Right lung (tissue), 5 donors: ENCODE measurements around the gene CTSO. TPM values are rescaled to one million over a fixed set of nuclear protein-coding genes. Genes with fewer than 3 reads are reported as not detected.
"Not testable (repeated sequence)": the region's sequence is repeated elsewhere in the genome, so short reads cannot be mapped to it uniquely, and the experiment has no call there.

Source experiments
- DNase-seq, 2 donors: peaks; one replicate each; pipeline ENCODE4 v3.0.0-alpha.2; 2013
- polyA plus RNA-seq, 5 donors: library from polyadenylated mRNA; unstranded; fragments of 120-200 nt; gene quantifications; one replicate each; pipeline versions ENCODE4 v1.2.1 to v1.2.3, GENCODE V29; 2013; ENCODE audit warnings: inconsistent platforms in 1 of 5, low replicate concordance in 1 of 5; ENCODE audit not compliant: insufficient read length in 5 of 5, insufficient read depth in 1 of 5

Gene CTSO
- polyA plus RNA-seq, 5 donors: 49.5 to 67.1 (median 65.0) TPM

DNA sequence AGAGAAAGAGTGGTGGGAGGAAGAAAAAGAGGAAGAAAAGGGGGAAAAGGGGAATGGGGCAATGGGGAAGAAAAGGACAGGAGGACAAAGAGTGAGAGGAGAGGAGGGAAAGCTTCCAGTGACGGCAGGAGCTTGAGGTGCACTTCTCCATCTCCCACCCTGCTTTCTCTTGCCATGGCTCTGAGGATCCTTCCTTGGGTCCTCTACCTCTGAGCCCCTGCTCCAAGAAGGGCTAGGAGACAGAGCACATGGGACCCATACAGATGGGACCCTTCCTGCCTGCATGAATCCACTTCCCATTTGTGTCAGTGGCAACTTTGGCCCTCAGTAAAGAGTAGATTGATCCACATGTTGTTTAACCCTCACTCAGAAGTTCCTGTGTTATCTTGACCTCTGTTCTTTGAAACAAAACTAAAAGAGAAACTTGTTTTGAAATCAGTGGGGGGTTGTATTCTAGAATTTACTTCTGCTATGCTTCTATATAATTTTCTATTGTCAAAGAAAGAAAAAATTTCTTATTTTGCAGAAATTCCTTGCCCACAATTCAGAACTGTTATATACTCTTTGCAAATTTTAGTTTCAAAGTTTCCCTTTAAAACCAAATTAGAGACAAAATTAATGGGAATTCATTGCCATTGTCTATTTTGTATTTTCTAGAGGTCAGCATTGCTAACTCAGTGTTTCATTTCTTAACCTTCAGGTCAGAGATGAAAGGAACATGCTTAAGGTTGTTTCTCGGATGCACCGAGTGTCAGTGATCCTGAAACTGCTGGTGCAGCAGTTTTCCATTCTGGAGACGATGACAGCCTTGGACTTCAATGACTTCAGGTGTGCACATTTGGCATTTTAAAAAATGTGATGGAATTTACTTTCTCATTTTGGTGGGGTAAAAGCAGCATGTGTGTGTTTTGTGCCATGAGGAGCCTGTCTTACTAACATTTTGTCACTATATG lies 45.2 kb downstream of the CTSO start:
- no peak for DNase-seq

GRCh38 chr4:155907556-155907955 lies 46.1 kb downstream of the CTSO start:
- no peak for DNase-seq

- peak; percentile 83 to 86 for DNase-seq
Observed at GRCh38 chr4:155906554-155907247, 47.0 kb downstream of the CTSO start.

DNA sequence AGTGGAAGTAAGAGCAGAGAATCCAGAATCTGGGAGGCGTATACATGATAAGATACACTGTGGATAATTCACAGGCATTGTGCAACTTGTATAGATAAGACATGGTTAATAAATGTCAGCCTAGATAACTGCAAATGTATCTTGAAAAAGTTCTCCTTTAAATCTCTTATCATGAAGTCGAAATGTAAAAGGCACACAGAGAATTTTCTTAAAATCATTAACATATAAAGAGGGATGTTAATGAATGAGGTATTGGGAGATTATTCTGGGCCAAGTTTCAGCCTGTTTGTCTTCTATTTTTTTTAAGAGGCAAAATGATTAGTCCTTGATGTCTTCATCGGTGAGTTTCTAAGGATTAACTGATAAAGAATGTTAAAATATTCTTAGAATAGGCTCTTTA lies 49.3 kb downstream of the CTSO start:
- no peak for DNase-seq

DNA sequence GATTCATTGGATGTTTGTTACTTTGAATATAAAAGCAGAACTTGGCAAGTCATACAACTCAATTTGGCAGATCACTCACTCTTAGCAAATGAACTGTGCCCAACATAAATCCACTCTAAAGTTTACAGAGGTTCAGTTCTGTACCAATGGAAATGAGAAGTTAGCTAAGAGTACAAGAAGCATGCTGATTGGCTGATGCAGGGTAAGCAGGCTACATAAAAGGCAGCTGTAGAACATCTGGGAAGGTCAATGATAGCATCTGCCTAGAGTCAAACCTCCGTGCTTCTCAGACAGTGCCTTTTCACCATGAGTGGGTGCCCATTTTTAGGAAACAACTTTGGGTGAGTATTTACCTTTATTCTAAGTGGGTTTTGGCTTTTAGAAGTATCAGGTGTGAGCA lies 50.2 kb downstream of the CTSO start, which contains the start of gene TDO2:
TDO2 (plus strand) TSS at position 244 of the 400 bp plus-strand sequence; CDS start at position 307, 63 bp downstream.
- DNase-seq: peak; percentile 72 to 76

- DNase-seq: no peak
Observed at GRCh38 chr4:155901013-155901412, 52.7 kb downstream of the CTSO start.

GRCh38 chr4:155900381-155900780 lies 53.3 kb downstream of the CTSO start:
- peak in 1 of 2 donors; percentile 42 for DNase-seq

DNA sequence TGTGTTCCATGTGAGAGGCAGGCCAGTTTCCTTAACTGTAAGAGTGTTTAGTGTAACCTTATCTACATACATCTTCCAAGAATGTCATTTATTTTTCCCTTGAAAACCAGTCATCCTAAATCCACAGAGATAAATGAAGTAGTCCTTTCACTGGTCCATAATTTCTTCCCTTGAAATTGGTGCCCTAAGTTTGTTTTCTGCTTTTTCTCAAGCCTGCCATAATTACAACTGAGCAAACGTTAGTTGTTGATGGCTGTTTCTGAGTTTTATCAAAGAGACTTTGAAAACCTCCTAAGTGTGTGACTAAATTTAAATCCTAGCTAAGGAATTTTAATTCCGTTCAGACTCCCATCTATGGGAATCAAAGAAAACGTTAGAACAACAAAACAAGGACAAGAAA lies 53.8 kb downstream of the CTSO start:
- DNase-seq: no peak

DNA sequence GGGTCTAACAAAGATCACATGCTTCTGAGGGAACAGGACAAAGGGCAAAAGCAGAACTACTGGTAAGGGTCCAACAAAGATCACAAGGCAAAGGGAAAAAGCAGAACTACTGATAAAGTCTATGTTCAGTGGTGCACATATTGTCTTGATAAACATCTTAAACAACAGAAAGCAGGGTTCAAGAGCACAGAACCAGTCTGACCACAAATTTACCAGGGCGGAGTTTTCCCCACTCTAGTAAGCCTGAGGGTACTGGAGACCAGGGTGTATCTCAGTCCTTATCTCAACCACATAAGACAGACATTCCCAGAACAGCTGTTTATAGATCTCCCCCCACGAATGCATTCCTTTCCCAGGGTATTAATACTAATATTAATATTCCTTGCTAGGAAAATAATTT lies 55.3 kb downstream of the CTSO start:
- DNase-seq: not testable (repeated sequence)

DNA sequence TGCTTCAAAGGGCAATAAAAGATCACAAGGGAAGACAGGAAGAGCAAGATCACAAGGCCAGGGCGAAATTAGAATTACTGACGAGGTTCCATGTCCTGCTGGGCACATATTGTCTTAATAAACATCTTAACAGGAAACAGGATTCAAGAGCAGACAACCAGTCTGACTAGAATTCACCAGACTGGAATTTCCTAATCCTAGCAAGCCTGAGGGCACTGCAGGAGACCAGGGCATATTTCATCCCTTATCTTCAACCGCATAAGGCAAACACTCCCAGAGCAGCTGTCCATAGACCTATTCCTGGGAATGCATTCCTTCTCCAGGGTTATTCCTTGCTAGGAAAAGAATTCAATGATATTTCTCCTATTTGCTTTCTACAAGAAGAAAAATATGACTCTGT lies 62.6 kb downstream of the CTSO start:
- no peak for DNase-seq

DNA sequence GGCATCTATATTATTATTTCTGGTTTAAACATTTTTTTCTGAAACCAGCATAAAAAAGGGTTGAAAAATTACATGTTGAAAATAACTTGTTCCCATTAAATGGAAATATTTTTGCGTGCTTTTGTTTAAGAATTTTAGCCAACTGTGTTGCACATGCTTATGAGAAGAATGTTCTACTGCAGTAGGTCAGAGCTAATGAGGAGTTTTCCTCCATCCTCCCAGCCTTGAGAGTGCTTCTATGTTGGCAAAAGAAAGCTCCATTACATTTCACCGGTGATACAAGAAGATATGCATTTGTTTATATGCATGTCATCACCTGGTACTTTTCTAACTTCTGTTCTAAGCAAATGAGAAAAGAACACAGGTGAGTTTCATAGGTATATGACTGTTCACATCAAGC lies 63.7 kb downstream of the CTSO start:
- no peak for DNase-seq

- DNase-seq: peak; percentile 61 to 70
Observed at GRCh38 chr4:155889031-155889793, 64.5 kb downstream of the CTSO start.

DNA sequence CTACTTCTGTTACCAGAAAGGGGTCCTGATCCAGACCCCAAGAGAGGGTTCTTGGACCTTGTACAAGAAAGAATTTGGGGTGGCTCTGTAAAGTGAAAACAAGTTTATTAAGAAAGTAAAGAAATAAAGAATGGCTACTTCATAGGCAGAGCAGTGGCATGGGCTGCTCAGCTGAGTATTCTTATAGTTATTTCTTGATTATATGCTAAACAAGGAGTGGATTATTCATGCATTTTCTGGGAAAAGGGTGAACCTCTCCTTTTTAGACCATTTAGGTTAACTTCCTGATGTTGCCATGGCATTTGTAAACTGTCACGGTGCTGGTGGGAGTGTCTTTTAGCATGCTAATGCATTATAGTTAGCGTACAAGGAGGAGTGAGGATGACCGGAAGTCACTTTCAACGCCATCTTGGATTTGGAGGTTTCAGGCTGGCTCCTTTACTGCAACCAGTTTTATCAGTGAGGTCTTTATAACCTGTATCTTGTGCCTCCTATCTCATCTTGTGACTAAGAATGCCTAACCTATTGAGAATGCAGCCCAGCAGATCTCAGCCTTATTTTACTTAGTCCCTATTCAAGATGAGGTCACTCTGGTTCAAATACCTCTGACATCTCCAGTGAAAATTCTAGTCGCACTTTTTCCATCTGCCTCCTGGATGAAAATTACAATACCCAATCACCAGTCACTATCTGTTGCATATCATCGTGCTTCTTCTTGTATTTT lies 65.7 kb downstream of the CTSO start:
- no peak for DNase-seq

GRCh38 chr4:155887045-155887444 lies 66.6 kb downstream of the CTSO start:
- DNase-seq: no peak

- DNase-seq: no peak
Observed at GRCh38 chr4:155885666-155886065, 68.0 kb downstream of the CTSO start.

DNA sequence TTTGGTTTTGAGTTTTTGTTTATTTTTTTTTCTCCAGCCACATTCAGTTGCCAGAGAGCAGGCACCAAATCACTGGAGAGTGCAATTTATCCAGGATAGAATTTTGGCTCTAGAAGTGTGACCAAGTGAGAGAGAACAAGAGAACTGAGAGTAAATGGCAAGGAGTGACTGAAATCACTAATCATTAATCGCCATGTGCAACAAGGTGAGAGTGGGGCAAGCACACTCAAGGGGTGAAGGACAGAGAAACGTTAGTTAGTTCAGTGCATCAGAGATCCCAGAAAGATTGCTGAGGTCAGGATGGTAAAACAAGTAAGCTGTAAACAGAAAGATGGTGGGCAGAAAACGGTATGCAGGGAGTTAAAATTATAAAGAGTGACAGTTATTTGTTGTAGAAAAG lies 69.8 kb downstream of the CTSO start:
- DNase-seq: no peak

DNA sequence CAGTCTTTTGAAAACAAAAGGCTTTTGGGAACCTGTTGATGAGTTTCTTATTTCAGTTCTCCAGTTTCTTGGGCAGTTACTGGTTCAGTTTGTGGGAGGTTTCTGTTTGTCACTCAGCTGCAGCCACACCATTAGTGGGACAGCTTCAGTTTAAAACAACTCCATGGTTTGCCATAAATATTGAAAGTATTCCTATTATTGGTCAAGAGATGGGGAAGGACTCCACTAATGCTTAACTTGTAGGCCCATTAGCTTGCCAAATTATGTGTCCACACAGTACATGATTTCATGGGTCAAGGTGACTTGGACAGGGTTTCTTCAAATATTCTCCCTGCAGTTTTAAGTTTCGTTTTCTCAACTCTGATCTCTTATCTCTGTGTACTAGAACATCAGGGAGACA lies 72.1 kb downstream of the CTSO start:
- no peak for DNase-seq

DNA sequence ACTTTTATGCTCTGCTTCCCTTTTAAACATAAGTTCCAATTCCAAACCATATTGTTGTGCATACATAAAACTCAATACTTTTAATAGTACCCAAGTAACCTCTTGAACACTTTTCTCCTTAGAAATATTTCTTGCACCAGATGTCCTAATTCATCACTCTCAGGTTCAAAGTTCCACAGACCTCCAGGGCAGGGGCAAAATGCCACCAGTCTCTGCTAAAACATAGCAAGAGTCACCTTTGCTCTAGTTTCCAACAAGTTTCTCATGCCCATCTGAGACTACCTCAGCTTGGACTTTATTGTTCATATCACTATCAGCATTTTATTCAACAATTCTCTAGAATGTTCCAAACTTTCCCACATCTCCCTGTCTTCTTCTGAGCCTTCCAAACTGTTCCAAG lies 73.9 kb downstream of the CTSO start:
- DNase-seq: no peak

- no peak for DNase-seq
Observed at GRCh38 chr4:155878611-155879010, 75.1 kb downstream of the CTSO start.

DNA sequence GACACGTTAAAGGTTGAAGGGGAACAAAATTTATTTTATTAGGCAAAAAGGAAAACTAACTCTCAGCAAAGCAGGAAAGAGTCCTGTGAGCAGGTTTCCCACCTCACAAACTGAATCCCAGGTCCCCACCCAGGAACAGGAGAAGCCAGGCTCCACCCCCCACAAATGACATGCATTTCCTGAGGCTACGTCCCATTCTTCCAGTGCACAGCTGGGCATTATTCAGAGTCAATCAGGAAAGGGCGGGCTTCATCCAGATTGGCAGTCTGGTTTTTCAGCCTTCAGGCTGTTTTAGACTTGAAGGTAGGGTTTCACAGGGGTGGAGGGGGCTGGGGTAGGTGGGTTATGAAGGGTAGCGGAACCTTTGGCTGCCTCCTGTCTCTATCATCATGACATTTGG lies 75.7 kb downstream of the CTSO start:
- no peak for DNase-seq

GRCh38 chr4:155875878-155876277 lies 77.8 kb downstream of the CTSO start:
- no peak for DNase-seq
